NCI-H2107 treated with DMSO at 0.1 percent for 48 hours (cell line): Measurements from ENCODE around the gene BUD31.
"Not testable (repeated sequence)": the region's sequence is repeated elsewhere in the genome, so short reads cannot be mapped to it uniquely, and the experiment has no call there.

ENCODE experiments used
- DNase-seq: peaks from one replicate; lab custom pipeline; 2025; ENCODE audit not compliant: unreplicated experiment; lab: John Stamatoyannopoulos, UW

BUD31 gene

GRCh38 chr7:99428972-99429566 is 20.3 kb downstream of the BUD31 start:
- no peak for DNase-seq

DNA sequence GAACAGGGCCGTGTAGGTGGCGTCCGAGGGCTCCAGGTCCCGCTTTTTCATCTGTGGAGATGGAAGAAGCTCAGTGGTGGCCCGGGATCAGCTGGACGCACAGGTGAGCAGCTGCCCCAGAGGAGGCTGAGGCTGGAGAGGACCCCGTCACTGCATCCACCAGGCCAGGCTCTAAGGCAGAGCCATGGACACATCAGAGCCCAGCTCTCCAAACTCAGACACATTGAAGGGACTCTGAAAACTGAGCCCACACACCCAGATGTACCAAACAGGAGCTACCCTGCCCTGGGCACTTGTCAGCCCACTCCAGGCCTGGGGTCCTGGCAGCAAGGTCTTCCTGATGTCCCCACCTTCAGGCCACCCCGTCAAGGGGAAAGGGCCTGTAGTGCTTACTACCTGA is 21.0 kb downstream of the BUD31 start:
- no peak for DNase-seq

DNA sequence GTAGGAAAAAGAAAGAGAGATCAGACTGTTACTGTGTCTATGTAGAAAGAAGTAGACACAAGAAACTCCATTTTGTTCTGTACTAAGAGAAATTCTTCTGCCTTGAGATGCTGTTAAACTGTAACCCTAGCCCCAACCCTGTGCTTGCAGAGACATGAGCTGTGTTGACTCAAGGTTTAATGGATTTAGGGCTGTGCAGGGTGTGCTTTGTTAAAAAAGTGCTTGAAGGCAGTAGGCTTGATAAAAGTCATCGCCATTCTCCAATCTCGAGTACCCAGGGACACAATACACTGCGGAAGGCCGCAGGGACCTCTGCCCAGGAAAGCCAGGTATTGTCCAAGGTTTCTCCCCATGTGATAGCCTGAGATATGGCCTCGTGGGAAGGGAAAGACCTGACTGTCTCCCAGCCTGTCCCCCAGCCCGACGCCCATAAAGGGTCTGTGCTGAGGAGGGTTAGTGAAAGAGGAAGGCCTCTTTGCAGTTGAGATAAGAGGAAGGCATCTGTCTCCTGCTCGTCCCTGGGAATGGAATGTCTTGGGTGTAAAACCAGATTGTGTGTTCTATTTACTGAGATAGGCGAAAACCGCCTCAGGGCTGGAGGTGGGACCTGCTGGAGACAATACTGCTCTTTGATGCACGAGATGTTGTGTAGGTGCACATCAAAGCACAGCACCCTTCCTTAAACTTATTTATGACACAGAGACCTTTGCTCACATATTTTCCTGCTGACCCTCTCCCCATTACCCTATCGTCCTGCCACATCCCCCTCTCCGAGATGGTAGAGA is 23.2 kb downstream of the BUD31 start:
- DNase-seq = not testable (repeated sequence)

DNA sequence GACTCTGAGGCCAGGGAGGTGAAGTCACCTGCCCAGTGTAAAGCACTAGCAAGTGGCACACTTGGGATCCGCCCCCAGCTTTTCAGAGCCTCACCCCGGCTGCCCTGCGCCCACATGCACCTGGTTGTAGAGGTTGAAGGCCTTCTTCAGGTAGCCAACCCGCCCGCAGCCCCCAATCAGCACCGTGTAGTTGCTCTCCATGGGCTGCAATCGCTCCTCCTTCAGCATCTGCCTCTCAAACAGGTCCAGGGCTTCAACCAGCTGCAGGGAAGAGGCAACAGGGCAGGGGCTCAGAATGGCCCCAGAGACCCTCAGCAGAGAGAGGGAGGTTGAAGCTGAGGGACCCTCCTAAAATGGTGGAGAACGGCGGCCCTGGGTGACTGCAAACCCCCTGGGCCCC is 24.4 kb downstream of the BUD31 start:
- no peak for DNase-seq

GRCh38 chr7:99437946-99438572 is 29.3 kb downstream of the BUD31 start:
- DNase-seq = peak; percentile 15

DNA sequence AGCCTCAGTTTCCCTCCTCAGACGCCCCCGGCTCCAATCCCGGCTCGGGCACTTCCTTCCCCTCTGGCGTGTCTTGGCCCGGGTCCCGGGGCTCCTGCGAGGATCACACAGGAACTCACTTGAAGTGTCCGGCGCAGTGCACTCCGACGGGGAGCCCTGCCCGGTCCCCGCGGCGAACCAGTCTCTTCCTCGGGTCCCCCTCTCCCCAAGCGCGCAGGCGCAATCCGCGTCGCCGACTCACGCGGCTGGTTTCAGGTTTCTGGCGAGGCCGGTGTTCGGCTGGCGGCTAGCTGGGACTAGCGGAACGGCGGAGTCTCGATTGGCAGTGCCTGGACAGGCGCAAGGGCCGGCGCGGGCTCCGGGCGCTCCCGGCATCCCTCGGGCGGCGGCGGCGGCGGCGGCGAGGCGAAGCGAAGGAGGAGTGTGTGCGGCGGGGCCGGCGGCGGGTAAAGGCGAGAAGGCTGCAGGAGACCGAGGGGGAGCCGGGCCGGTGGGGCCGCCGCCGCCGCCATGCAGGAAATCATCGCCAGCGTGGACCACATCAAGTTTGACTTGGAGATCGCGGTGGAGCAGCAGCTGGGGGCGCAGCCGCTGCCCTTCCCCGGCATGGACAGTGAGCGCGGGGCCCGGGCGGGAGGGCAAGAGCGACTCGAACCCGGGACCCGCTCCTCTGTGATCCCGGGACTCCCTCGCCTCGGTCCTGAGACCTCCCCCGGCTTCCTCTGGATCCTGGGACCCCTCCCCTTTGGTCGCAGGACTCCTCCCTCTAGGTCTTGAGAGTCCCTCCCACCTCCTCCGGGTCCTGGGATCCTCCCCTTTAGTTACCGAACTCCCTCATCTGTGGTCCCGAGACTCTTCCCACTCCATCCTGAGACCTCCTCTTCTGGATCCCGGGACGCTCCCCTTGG is 30.1 kb downstream of the BUD31 start, which contains the start of the genes CPSF4 and PTCD1:
Gene CPSF4 (plus strand): TSS at position 371 of the 908 bp plus-strand sequence. CDS start 140 bp downstream, at position 511.
Gene PTCD1 (minus strand): TSS at position 226 of the 908 bp plus-strand sequence. CDS start 3,556 bp downstream, outside the sequence.
- peak; percentile 93 for DNase-seq

DNA sequence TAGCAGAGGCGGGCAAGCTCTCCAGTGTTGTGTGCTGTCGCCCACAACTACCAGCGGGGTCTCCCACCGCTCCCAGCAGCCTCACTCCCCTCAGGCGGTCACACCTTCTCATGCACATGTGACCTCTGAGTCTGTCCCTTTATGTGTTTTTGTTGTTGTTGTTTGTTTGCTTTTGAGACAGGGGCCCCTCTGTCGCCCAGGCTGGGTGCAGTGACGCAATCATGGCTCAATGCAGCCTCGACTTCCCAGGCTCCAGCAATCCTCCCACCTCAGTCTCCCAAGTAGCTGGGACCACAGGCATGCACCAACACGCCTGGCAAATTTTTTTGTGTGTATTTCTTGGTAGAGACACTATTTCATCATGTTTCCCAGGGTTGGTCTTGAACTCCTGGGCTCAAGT is 31.4 kb downstream of the BUD31 start:
- no peak for DNase-seq

DNA sequence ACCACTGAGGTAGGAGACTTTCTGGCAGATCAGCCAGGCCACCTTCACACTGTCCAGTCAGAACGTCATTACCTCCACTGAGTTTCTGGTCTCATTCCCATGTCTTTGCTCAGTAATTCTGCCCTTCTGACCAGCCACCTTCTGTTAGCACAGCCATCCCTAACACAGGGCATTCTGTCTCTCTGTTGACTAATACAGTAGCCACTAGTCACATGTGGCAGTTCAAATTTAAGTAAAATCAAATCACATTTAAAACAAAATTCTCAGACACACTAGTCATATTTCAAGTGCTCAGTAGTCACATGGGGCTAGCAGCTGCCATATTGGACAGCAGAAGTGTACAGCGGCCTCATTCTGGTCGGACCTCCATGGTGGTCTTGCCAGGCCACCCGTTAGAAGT is 37.3 kb downstream of the BUD31 start:
- no peak for DNase-seq

DNA sequence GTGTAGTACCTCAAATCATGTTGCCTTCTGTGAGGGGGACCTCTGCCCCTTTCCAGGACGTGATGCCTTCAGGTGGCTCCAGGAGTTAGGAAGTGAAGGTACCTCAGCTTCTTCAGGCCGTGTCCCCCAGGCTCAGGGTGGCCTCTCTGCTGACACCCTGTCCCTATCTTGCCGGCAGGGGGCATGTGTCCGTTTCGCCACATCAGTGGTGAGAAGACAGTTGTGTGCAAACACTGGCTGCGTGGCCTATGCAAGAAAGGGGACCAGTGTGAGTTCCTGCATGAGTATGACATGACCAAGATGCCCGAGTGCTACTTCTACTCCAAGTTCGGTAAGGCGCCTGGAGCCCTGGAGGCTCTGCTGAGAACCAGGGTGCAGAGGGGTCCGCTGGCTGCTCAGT is 39.2 kb downstream of the BUD31 start:
- no peak for DNase-seq

DNA sequence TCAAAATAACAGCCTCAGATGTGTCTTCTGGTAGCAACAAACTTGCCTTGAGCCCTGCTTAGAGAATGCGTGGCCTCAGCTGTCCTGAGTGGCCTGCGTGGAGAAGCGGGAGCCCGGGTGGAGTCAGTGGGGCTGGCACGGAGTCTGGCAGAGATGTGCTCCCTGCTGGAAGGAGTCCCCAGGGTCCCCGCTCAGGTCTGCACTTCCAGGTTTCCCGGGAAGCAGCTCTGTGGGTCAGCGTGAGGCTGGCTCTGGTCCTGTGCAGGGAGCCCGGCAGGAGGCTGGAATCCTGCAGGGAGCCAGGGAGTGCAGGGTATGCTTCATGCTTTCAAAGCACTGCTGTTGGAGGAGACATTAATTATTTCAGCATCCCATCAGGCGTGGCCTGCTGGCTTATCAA is 40.1 kb downstream of the BUD31 start:
- DNase-seq = no peak

- DNase-seq = no peak
Measured at GRCh38 chr7:99449326-99449725, 40.6 kb downstream of the BUD31 start.

DNA sequence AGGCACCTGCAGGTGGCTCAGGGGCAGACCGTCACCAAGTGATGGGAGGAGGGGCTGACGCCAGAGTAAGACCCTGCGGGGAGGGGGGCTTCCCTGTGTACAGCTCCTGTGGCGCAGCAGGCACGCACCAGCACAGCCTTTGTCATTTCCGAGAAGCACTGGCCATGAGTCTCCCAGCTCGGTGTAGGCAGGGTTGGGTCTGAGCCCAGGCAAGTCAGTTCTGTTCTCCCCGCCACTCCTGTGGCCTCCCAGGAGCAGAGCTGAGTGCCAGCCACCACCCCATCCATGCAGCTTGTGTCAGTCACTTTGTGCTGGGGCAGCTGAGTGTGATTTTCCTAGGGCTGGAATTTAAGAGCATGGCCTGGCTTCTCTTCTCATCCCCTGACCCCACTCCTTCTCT is 43.2 kb downstream of the BUD31 start:
- no peak for DNase-seq

GRCh38 chr7:99452541-99452940 is 43.8 kb downstream of the BUD31 start:
- DNase-seq = no peak

- DNase-seq = no peak
Measured at GRCh38 chr7:99453105-99453504, 44.3 kb downstream of the BUD31 start.

GRCh38 chr7:99455874-99456273 is 47.1 kb downstream of the BUD31 start:
- DNase-seq = no peak

DNA sequence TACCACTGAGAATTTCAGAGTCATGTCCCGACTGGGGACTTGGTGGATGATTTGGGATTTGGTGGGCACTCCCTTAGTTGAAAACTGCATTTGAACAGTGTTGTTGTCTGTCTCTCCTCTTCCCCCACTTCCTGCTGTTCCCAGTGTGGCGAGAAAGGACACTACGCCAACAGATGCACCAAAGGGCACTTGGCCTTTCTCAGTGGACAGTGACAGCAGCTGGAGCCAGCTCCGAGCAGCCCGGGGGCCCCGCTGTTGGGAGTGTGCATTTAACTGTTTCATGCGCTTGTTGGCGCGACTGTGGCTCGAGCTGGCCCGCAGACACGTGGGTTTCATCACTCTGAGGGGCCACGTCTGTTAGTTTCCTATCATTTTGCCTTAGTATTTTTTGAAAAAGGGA is 47.5 kb downstream of the BUD31 start:
- DNase-seq = no peak

- DNase-seq = no peak
Measured at GRCh38 chr7:99457050-99457649, 48.4 kb downstream of the BUD31 start.

DNA sequence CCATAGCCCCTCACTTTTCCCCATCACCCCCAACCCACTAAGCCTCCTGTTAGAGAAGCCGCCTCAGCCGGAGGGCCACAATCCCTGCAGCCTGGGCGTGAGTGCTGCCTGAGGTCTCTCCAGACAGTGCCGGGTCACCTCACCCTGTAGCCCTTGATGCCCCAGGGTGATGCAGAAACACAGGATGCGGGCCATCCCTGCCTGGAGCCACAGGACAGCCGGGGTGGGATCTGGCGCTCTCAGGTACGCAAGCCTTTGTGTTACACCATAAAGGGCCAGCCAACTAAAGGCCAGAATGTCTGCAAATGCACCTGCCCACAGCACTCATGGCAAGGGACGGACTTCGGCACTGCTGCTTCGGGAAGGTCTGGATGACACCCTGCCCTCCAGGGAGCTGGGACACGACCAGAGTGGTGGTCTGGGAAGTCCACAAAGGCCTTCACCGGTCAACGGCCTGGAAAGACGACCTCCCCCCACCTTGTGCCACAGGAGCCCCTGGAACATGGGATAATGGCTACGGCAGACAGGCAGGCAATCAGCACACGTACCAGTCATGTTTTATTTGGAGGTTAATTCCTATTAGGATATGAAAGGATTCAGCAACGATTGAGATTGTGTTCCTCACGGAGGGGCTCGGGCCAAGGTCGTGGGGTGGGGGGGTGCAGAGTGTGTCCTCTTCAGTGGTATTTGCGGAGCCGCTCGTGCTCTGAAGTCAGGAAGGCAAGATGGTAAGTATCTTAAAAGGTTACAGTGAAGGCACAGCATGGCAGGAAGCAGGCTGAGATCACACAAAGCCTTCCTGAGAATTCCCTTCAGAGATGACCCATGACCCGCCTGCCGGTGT is 49.1 kb downstream of the BUD31 start:
- no peak for DNase-seq

GRCh38 chr7:99459087-99459486 is 50.3 kb downstream of the BUD31 start:
- DNase-seq = no peak

DNA sequence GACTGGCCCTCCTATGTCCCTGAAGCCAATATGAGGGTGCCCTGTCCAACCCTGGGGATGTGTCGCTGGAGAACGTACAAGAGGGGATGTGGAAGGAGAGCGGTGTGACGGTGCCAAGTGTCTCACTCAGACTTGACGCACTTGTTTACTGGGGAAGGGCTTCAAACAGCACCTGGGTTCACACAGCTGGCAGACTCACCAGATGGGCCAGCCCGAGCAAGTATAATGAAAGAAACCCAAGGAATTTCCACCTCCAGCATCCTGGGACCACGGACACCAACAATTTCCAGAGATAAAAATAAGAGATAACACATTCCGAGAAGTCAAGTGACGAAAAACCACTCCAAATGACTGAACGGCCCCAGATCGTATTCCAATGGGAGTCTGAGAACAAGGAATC is 51.9 kb downstream of the BUD31 start:
- DNase-seq = no peak
